HEK293T (cell line): ENCODE measurements around the gene MORC1.

Experiments
- CTCF ChIA-PET: fragments of 350-600 bp; formaldehyde crosslinking; extraction: SDS; loops from one replicate; lab custom pipeline; 2021; ENCODE audit warnings: antibody characterized with exemption, inconsistent platforms; lab: Yijun Ruan, JAX
- POLR2A ChIA-PET: fragments of 350-600 bp; formaldehyde crosslinking; extraction: SDS; loops from one replicate; lab custom pipeline; 2020; ENCODE audit warnings: antibody characterized with exemption, inconsistent platforms; lab: Yijun Ruan, JAX
- DNase-seq: peaks from one replicate; pipeline ENCODE4 v3.0.0; 2012; ENCODE audit warnings: mixed read lengths; ENCODE audit errors: extremely low spot score
- ARNT ChIP-seq: fragments of 450-650 bp; IDR thresholded peaks from 2 replicates; pipeline ENCODE4 v1.6.1; 2017; ENCODE audit warnings: mild to moderate bottlenecking
- BHLHE40 ChIP-seq: fragments of 450-650 bp; IDR thresholded peaks from 2 replicates; pipeline ENCODE4 v1.6.1; 2016; ENCODE audit warnings: mild to moderate bottlenecking, moderate library complexity, borderline replicate concordance
- CTBP1 ChIP-seq: fragments of 450-650 bp; IDR thresholded peaks from 2 replicates; pipeline ENCODE4 v1.6.1; 2016; ENCODE audit warnings: borderline replicate concordance
- ELF4 ChIP-seq: fragments of 450-650 bp; IDR thresholded peaks from 2 replicates; pipeline ENCODE4 v1.6.1; 2017; ENCODE audit warnings: antibody characterized with exemption
- FOXA1 ChIP-seq: fragments of 450-650 bp; IDR thresholded peaks from 2 replicates; pipeline ENCODE4 v1.6.1; 2016; ENCODE audit warnings: mild to moderate bottlenecking
- FOXK2 ChIP-seq: fragments of 450-650 bp; IDR thresholded peaks from 2 replicates; pipeline ENCODE4 v1.6.1; 2016; ENCODE audit warnings: mild to moderate bottlenecking
- FOXM1 ChIP-seq: fragments of 450-650 bp; IDR thresholded peaks from 2 replicates; pipeline ENCODE4 v1.6.1; 2017; ENCODE audit warnings: mild to moderate bottlenecking, borderline replicate concordance
- HDGF ChIP-seq: fragments of 450-650 bp; IDR thresholded peaks from 2 replicates; pipeline ENCODE4 v1.6.1; 2017; ENCODE audit warnings: antibody characterized with exemption, borderline replicate concordance
- L3MBTL2 ChIP-seq: fragments of 450-650 bp; conservative IDR thresholded peaks from 2 replicates; pipeline ENCODE4 v1.6.1; 2016; ENCODE audit warnings: mild to moderate bottlenecking
- LEF1 ChIP-seq: fragments of 450-650 bp; IDR thresholded peaks from 2 replicates; pipeline ENCODE4 v1.6.1; 2017; ENCODE audit warnings: mild to moderate bottlenecking, borderline replicate concordance
- NFRKB ChIP-seq: fragments of 450-650 bp; IDR thresholded peaks from 2 replicates; pipeline ENCODE4 v1.6.1; 2016; ENCODE audit warnings: mild to moderate bottlenecking, moderate library complexity
- SP1 ChIP-seq: fragments of 450-650 bp; IDR thresholded peaks from 2 replicates; pipeline ENCODE4 v1.6.1; 2017
- SUZ12 ChIP-seq: fragments of 450-650 bp; IDR thresholded peaks from 2 replicates; pipeline ENCODE4 v1.6.1; 2016; ENCODE audit warnings: mild to moderate bottlenecking
- TARDBP ChIP-seq: fragments of 450-650 bp; IDR thresholded peaks from 2 replicates; pipeline ENCODE4 v1.6.1; 2016
- ZNF384 ChIP-seq: fragments of 450-650 bp; IDR thresholded peaks from 2 replicates; pipeline ENCODE4 v1.6.1; 2016
- TF ChIP-seq, protein P1 (sequence below): fragments of 450-650 bp; IDR thresholded peaks from 2 replicates; pipeline ENCODE4 v1.6.1; 2016

MORC1 gene

GRCh38 chr3:109028753-109029152 lies 89.2 kb downstream of the MORC1 start:
- ChIA-PET CTCF (no interaction called here), POLR2A (no interaction called here)
- DNase-seq: no peak
- TF ChIP-seq BHLHE40 (no peak), ARNT (no peak), ZNF384 (no peak), ELF4 (no peak), LEF1 (no peak)
- TF ChIP-seq, protein P1, sequence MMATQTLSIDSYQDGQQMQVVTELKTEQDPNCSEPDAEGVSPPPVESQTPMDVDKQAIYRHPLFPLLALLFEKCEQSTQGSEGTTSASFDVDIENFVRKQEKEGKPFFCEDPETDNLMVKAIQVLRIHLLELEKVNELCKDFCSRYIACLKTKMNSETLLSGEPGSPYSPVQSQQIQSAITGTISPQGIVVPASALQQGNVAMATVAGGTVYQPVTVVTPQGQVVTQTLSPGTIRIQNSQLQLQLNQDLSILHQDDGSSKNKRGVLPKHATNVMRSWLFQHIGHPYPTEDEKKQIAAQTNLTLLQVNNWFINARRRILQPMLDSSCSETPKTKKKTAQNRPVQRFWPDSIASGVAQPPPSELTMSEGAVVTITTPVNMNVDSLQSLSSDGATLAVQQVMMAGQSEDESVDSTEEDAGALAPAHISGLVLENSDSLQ: no peak

GRCh38 chr3:109026821-109027220 lies 91.1 kb downstream of the MORC1 start:
- CTCF ChIA-PET: no interaction called here
- no peak for TF ChIP-seq NFRKB
- no peak for TF ChIP-seq ELF4
- no peak for TF ChIP-seq FOXM1
- TF ChIP-seq LEF1: no peak
- TF ChIP-seq FOXA1: no peak
- TF ChIP-seq ARNT: no peak
- no peak for TF ChIP-seq SUZ12
- TF ChIP-seq HDGF: no peak
- TF ChIP-seq FOXK2: no peak
- no peak for TF ChIP-seq TARDBP
- TF ChIP-seq, protein P1: no peak
- TF ChIP-seq ZNF384: no peak
- no peak for TF ChIP-seq SP1
- TF ChIP-seq CTBP1: no peak
- no peak for TF ChIP-seq BHLHE40
- no peak for TF ChIP-seq L3MBTL2
- DNase-seq: no peak
- POLR2A ChIA-PET: no interaction called here

GRCh38 chr3:109025896-109026295 lies 92.0 kb downstream of the MORC1 start:
- CTCF ChIA-PET: interaction anchor here (0.5 to 0.7 kb wide), 3 partner anchors 56 to 470 kb away, joined by 3 read pairs; no protein-coding TSS in a partner anchor
- POLR2A ChIA-PET: no interaction called here
- DNase-seq: no peak
- TF ChIP-seq, protein P1: no peak
- TF ChIP-seq SUZ12: no peak
- TF ChIP-seq HDGF: no peak
- TF ChIP-seq ZNF384: no peak
- no peak for TF ChIP-seq LEF1
- no peak for TF ChIP-seq FOXA1
- no peak for TF ChIP-seq BHLHE40
- no peak for TF ChIP-seq TARDBP
- no peak for TF ChIP-seq FOXM1
- no peak for TF ChIP-seq CTBP1
- no peak for TF ChIP-seq NFRKB
- TF ChIP-seq FOXK2: no peak
- TF ChIP-seq ARNT: no peak
- no peak for TF ChIP-seq L3MBTL2
- TF ChIP-seq ELF4: no peak
- TF ChIP-seq SP1: no peak

- ChIA-PET CTCF (interaction anchor here (0.7 to 2.3 kb wide), 10 partner anchors 10 to 375 kb away, joined by 3 to 13 read pairs (median 4); no protein-coding TSS in a partner anchor), POLR2A (no interaction called here)
- TF ChIP-seq FOXK2: no peak
- no peak for TF ChIP-seq ELF4
- TF ChIP-seq FOXM1: no peak
- no peak for TF ChIP-seq TARDBP
- no peak for TF ChIP-seq ZNF384
- no peak for TF ChIP-seq BHLHE40
- no peak for TF ChIP-seq LEF1
- no peak for TF ChIP-seq SUZ12
- no peak for TF ChIP-seq SP1
- TF ChIP-seq CTBP1: no peak
- no peak for TF ChIP-seq HDGF
- no peak for TF ChIP-seq FOXA1
- TF ChIP-seq L3MBTL2: no peak
- no peak for TF ChIP-seq ARNT
- TF ChIP-seq, protein P1: no peak
- no peak for TF ChIP-seq NFRKB
- peak; percentile 26 for DNase-seq
Observed at GRCh38 chr3:109023656-109024254, 94.2 kb downstream of the MORC1 start.

- DNase-seq: no peak
- POLR2A ChIA-PET: no interaction called here
- TF ChIP-seq L3MBTL2 (no peak), SUZ12 (no peak), ELF4 (no peak), ZNF384 (no peak), BHLHE40 (no peak), HDGF (no peak), FOXK2 (no peak), TARDBP (no peak), NFRKB (no peak), SP1 (no peak), LEF1 (no peak), ARNT (no peak), FOXM1 (no peak)
- TF ChIP-seq, protein P1: no peak
- CTCF ChIA-PET: interaction anchor here (1.0 to 2.3 kb wide), 7 partner anchors 9 to 108 kb away, joined by 3 to 13 read pairs (median 4); no protein-coding TSS in a partner anchor
Observed at GRCh38 chr3:109023167-109023566, 94.8 kb downstream of the MORC1 start.
